DOHH2 (cell line): ENCODE results near the gene GLS2.

ENCODE experiments used
- H3F3A ChIP-seq: fragments of 200-600 bp; sonication (generic), shearing (Covaris generic); 2 replicates; pipeline ENCODE4 v1.6.0; 2016; ENCODE audit warnings: antibody characterized with exemption, mild to moderate bottlenecking; ENCODE audit not compliant: control insufficient read depth, insufficient read depth
- H3K27ac ChIP-seq: fragments of 200-600 bp; sonication (generic); 2 replicates; pipeline ENCODE4 v1.5.1; 2014; ENCODE audit warnings: low read depth, mild to moderate bottlenecking, low read length, moderate library complexity
- H3K27me3 ChIP-seq: fragments of 200-600 bp; sonication (generic); 2 replicates; pipeline ENCODE4 v1.6.1; 2014; ENCODE audit warnings: mild to moderate bottlenecking, low read length, mixed read lengths; ENCODE audit not compliant: control insufficient read depth
- H3K36me3 ChIP-seq: fragments of 200-600 bp; sonication (generic); 2 replicates; pipeline ENCODE4 v1.6.1; 2014; ENCODE audit warnings: mild to moderate bottlenecking, low read length, moderate library complexity, mixed read lengths; ENCODE audit not compliant: control insufficient read depth
- H3K4me1 ChIP-seq: fragments of 200-600 bp; sonication (generic); 2 replicates; pipeline ENCODE4 v1.6.1; 2014; ENCODE audit warnings: mild to moderate bottlenecking, low read length, mixed read lengths; ENCODE audit not compliant: control insufficient read depth
- H3K4me2 ChIP-seq: fragments of 200-600 bp; sonication (generic); 2 replicates; pipeline ENCODE4 v1.6.0; 2014; ENCODE audit warnings: mild to moderate bottlenecking, low read length, moderate library complexity
- H3K4me3 ChIP-seq: fragments of 200-600 bp; sonication (generic); 2 replicates; pipeline ENCODE4 v1.5.1; 2014; ENCODE audit warnings: mild to moderate bottlenecking, low read length, mixed read lengths
- H3K79me2 ChIP-seq: fragments of 200-600 bp; sonication (generic); 2 replicates; pipeline ENCODE4 v1.6.1; 2014; ENCODE audit warnings: mild to moderate bottlenecking, low read length, mixed read lengths; ENCODE audit not compliant: control insufficient read depth
- H3K9me2 ChIP-seq: fragments of 200-600 bp; sonication (generic); replicated peaks from 2 replicates; pipeline ENCODE4 v1.6.1; 2014; ENCODE audit warnings: mild to moderate bottlenecking, low read length, mixed read lengths; ENCODE audit not compliant: control insufficient read depth
- H3K9me3 ChIP-seq: fragments of 200-600 bp; sonication (generic); 2 replicates; pipeline ENCODE4 v1.6.1; 2014; ENCODE audit warnings: antibody characterized with exemption, low read length, mixed read lengths; ENCODE audit not compliant: control insufficient read depth, insufficient read depth
- H4K20me1 ChIP-seq: fragments of 200-600 bp; sonication (generic); 2 replicates; pipeline ENCODE4 v1.6.0; 2014; ENCODE audit warnings: low read depth, mild to moderate bottlenecking, antibody characterized with exemption, low read length, moderate library complexity; ENCODE audit not compliant: control insufficient read depth, insufficient read depth
- EZH2phosphoT487 ChIP-seq: fragments of 200-600 bp; sonication (generic); IDR thresholded peaks from 2 replicates; pipeline ENCODE4 v1.6.1; 2017; ENCODE audit warnings: borderline replicate concordance, mild to moderate bottlenecking, antibody characterized with exemption, low read length, moderate library complexity, mixed read lengths
- TF ChIP-seq, protein P1 (sequence below): fragments of 200-600 bp; sonication (generic); IDR thresholded peaks from one replicate; pipeline ENCODE4 v1.5.1; 2014; ENCODE audit warnings: antibody characterized with exemption, mild to moderate bottlenecking, low read depth, low read length; ENCODE audit not compliant: poor library complexity, severe bottlenecking

The GLS2 gene

DNA sequence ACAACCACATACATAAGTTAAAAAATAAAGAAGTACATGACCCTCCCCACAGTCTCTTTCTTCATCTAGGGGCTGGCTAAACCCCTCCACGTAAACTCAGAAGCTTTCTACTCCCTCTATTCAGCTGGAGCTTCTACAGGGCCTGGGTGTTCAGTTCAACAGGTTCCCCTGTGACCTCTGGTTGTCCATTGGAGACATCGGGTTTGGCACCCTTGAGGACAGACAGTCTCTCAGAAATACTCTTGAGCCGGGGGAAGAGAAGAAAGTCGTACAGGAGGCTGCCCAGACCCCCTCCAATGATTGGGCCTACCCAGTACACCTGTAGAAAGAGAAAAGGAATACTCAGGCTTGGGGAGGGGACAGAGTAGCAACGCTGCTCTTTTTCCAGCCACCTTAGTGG, 36.8 kb downstream of the GLS2 start:
- Histone ChIP-seq H3K4me3 (no peak overlapping the region), H3K36me3 (peaks cover 14% of the 10 kb centered on the region), H3K9me2 (no peaks in the 10 kb centered on the region), H3K4me1 (peaks cover 25% of the 10 kb centered on the region), H3K4me2 (no peak overlapping the region), H3K79me2 (peaks cover 28% of the 10 kb centered on the region), H3K27ac (no peak overlapping the region), H4K20me1 (no peaks in the 10 kb centered on the region), H3F3A (no peaks in the 10 kb centered on the region), H3K9me3 (no peaks in the 10 kb centered on the region), H3K27me3 (no peaks in the 10 kb centered on the region)
- TF ChIP-seq, protein P1, sequence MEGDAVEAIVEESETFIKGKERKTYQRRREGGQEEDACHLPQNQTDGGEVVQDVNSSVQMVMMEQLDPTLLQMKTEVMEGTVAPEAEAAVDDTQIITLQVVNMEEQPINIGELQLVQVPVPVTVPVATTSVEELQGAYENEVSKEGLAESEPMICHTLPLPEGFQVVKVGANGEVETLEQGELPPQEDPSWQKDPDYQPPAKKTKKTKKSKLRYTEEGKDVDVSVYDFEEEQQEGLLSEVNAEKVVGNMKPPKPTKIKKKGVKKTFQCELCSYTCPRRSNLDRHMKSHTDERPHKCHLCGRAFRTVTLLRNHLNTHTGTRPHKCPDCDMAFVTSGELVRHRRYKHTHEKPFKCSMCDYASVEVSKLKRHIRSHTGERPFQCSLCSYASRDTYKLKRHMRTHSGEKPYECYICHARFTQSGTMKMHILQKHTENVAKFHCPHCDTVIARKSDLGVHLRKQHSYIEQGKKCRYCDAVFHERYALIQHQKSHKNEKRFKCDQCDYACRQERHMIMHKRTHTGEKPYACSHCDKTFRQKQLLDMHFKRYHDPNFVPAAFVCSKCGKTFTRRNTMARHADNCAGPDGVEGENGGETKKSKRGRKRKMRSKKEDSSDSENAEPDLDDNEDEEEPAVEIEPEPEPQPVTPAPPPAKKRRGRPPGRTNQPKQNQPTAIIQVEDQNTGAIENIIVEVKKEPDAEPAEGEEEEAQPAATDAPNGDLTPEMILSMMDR = no peak
- no peak for TF ChIP-seq EZH2phosphoT487

DNA sequence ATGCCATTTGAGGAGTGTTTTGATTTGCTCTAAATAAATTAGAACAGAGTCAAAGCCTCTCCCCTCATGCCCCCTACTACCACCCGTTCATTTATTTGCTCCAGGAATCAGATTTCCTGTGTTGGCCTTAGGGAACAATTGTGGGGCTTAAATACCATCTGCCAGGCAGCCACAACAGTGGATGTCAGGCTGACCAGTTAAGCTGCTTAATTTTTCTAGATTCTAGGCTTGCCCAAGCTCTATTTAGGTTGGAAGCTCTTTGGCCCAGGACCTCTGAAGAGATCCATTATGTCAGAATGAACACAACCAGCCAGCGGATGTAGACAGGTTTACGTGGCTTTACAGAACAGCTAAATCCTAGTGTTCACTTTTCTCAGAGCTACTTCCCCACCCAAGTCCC, 37.7 kb downstream of the GLS2 start:
- Histone ChIP-seq H3K27me3 (no peaks in the 10 kb centered on the region), H3K9me2 (no peaks in the 10 kb centered on the region), H3F3A (no peaks in the 10 kb centered on the region), H3K4me3 (peak overlapping the region; percentile 81), H3K36me3 (peaks cover 18% of the 10 kb centered on the region), H4K20me1 (no peaks in the 10 kb centered on the region), H3K9me3 (no peaks in the 10 kb centered on the region), H3K4me2 (peak overlapping the region; percentile 81), H3K27ac (peak overlapping the region; percentile 86; the same call in 1 of the 2 replicates), H3K79me2 (peaks cover 35% of the 10 kb centered on the region), H3K4me1 (peaks cover 25% of the 10 kb centered on the region)
- no peak for TF ChIP-seq EZH2phosphoT487
- TF ChIP-seq, protein P1 = no peak

DNA sequence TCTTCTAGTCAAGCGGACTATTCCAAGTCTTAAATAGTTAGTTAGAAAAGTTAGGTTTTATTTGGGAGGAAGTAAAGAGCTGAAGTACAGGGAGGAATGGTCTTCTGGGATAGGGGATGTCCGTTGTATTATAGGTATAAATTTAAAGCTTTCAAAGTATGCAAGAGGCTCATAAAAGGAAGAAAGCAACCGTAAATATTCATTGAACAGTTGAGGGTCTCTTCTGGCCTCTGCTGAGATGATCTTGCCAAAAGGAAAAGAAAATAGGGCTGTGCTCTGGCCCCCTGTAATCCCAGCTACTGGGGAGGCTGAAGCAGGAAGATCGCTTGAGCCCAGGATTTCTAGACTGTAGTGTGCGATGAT, 38.4 kb downstream of the GLS2 start:
- H3K4me2 ChIP-seq = peak overlapping the region; percentile 81
- no peaks in the 10 kb centered on the region for H3K9me2 ChIP-seq
- H3K27ac ChIP-seq = peak overlapping the region; percentile 86
- H3F3A ChIP-seq = no peaks in the 10 kb centered on the region
- peaks cover 27% of the 10 kb centered on the region for H3K4me1 ChIP-seq
- no peak for TF ChIP-seq EZH2phosphoT487
- TF ChIP-seq, protein P1 = no peak
- H4K20me1 ChIP-seq = no peaks in the 10 kb centered on the region
- peak overlapping the region; percentile 81 for H3K4me3 ChIP-seq
- no peaks in the 10 kb centered on the region for H3K9me3 ChIP-seq
- peaks cover 22% of the 10 kb centered on the region for H3K36me3 ChIP-seq
- H3K79me2 ChIP-seq = peaks cover 39% of the 10 kb centered on the region
- H3K27me3 ChIP-seq = no peaks in the 10 kb centered on the region
